Measurements from ENCODE around the gene OR11G2.
"Not testable (repeated sequence)": the region's sequence is repeated elsewhere in the genome, so short reads cannot be mapped to it uniquely, and the experiment has no call there.

The OR11G2 gene

DNA sequence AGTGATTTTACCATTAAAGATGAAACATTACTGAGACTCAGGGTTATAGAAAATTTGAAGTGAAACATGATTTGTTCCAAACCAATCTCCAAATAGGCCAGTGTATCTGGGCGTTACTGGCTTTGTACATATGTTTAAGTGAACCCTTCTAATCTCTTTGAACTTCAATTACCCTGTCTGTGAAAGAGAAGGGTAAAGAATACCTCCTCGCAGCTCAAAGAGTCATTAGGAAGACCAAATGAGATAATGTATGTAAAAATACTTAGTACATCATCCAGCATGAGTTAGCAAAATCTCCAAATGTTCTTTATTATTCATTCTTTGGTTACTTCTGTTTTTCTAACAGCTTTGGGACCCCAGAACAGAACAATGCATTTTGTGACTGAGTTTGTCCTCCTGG, 32.7 kb downstream of the OR11G2 start, which contains the start of gene OR11H6:
Gene OR11H6, plus strand, starts transcription at position 301 of the 400 bp plus-strand sequence. Its CDS starts 0 bp downstream, at position 301.
- no peak for DNase-seq (ENCODE audit: extremely low read depth, low read depth)
- TF ChIP-seq, protein P1, sequence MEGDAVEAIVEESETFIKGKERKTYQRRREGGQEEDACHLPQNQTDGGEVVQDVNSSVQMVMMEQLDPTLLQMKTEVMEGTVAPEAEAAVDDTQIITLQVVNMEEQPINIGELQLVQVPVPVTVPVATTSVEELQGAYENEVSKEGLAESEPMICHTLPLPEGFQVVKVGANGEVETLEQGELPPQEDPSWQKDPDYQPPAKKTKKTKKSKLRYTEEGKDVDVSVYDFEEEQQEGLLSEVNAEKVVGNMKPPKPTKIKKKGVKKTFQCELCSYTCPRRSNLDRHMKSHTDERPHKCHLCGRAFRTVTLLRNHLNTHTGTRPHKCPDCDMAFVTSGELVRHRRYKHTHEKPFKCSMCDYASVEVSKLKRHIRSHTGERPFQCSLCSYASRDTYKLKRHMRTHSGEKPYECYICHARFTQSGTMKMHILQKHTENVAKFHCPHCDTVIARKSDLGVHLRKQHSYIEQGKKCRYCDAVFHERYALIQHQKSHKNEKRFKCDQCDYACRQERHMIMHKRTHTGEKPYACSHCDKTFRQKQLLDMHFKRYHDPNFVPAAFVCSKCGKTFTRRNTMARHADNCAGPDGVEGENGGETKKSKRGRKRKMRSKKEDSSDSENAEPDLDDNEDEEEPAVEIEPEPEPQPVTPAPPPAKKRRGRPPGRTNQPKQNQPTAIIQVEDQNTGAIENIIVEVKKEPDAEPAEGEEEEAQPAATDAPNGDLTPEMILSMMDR (IDR thresholded peaks at IDR 0.05; ENCODE audit: low read depth, low read length) = no peak

DNA sequence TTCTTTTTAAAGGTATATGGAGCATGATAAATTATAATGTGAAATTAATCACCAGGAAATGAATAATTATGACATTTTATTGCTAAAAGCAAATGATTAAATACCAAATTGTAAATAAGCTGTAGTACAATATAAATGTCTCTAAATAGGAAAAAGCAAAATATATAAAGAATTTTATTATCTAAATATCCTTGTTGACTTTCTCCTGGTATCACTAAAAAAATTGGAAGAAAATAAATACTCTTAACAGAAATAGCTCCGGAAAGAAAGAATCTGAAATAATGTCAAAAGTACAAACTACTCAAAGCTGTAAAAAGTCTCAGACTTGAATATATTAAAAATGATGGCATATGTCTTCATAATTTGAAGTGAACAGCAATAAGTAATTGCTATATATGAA, 38.0 kb downstream of the OR11G2 start, which contains the start of gene OR11H7:
Gene OR11H7, plus strand, starts transcription at position 301 of the 400 bp plus-strand sequence.
- TF ChIP-seq, protein P1 (IDR thresholded peaks at IDR 0.05; ENCODE audit: low read depth, low read length) = no peak
- DNase-seq (ENCODE audit: extremely low read depth, low read depth) = no peak

DNA sequence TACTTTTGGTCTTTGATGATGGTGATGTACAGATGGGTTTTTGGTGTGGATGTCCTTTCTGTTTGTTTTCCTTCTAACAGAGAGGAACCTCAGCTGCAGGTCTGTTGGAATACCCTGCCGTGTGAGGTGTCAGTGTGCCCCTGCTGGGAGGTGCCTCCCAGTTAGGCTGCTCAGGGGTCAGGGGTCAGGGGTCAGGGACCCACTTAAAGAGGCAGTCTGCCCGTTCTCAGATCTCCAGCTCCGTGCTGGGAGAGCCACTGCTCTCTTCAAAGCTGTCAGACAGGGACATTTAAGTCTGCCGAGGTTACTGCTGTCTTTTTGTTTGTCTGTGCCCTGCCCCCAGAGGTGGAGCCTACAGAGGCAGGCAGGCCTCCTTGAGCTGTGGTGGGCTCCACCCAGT, 44.7 kb downstream of the OR11G2 start:
- not testable (repeated sequence) for DNase-seq (ENCODE audit: extremely low read depth, low read depth)

DNA sequence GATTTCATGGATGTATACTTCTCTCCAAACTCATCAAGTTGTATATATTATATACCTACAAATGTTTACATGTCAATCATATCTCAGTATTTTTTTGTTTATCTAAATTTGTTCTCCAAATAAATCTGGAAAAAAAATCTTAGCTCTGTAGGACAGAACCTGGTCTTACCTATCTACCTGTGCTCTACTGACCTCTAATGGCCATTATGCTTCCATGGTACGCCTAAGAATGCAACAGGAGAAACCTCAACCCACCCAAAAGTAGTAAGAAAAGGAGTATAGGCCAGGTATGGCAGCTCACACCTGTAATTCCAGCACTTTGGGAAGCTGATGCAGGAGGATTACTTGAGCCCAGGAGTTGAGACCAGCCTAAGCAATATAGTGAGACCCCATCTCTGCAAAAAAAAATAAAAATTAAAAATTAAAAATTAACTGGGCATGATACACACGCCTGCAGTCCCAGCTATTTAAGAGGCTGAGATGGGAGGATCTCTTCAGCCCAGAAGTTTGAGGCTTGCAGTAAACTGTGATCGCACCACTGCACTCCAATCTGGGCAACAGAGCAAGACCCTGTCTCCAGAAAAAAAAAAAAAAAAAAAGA, 57.0 kb downstream of the OR11G2 start:
- no peak for DNase-seq (ENCODE audit: extremely low read depth, low read depth)
- TF ChIP-seq, protein P1 (IDR thresholded peaks at IDR 0.05; ENCODE audit: low read depth, low read length) = no peak
